K562 (cell line): ENCODE measurements around the gene MMAB.

Experiments
- BRCA1 ChIP-seq, 2 experiments: fragments of 450-650 bp in 1 of 2; sonication (generic) in 1 of 2; formaldehyde crosslinking in 1 of 2; IDR thresholded peaks; 2 replicates each; pipeline versions ENCODE4 v1.5.0 to v1.6.1; 2017 to 2020; ENCODE audit warnings: mild to moderate bottlenecking in 1 of 2, missing genetic modification reagents in 1 of 2
- CHD2 ChIP-seq: IDR thresholded peaks from 2 replicates; pipeline ENCODE4 v1.6.1; 2011; ENCODE audit warnings: low read depth, low read length

DNA sequence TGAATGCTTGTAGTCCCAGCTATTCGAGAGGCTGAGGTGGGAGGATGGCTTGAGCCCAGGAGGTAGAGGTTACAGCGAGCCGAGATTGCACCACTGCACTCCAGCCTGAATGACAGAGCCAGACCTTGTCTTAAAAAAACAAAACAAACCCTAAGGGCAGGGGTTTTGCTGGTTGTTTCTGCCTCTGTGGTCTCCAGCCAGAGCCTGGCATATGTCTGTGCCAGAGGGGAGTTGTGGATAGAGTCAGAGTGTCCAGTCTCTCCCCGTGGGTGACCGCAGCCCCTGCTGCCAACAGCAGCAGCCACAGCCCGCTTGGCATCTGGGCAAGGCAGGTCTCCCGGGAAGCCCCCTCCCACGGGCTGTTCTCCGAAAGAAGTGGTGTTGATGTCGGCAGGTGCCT, 37.9 kb upstream of the MMAB start:
- no peak for TF ChIP-seq CHD2
- TF ChIP-seq BRCA1 (IDR thresholded peaks at IDR 0.05), result no peak
- no peak for TF ChIP-seq BRCA1 (CRISPR knock-in tag; IDR thresholded peaks at IDR 0.05)
